Adrenal gland (tissue), 5 donors: ENCODE data around the gene NEUROD6.

Experiments used
- CTCF ChIP-seq, 6 experiments: fragments of 450-650 bp in 4 of 6; fragments of 200-600 bp in 2 of 6; sonication (generic) in 1 of 6; IDR thresholded peaks; 1 replicate in 5 of 6; 2 replicates in 1 of 6; pipeline versions ENCODE4 v1.5.1 to v1.8.0; 2016 to 2021; ENCODE audit warnings: antibody characterized with exemption in 6 of 6, mild to moderate bottlenecking in 2 of 6, moderate library complexity in 1 of 6
- POLR2A ChIP-seq, 2 donors: fragments of 450-650 bp; IDR thresholded peaks; one replicate each; pipeline ENCODE4 v1.6.1; 2017; ENCODE audit warnings: antibody characterized with exemption in 2 of 2, mild to moderate bottlenecking in 2 of 2, moderate library complexity in 1 of 2
- donor health status: DM: no; HTN: no; CAD: no.

GRCh38 chr7:31304446-31304845 lies 36.1 kb downstream of the NEUROD6 start:
- TF ChIP-seq CTCF (IDR thresholded peaks at IDR 0.05) (no peak), POLR2A (IDR thresholded peaks at IDR 0.05) (no peak)
